Panc1 (cell line): ENCODE results near the gene CNEP1R1. TPM values are rescaled to one million over a fixed set of nuclear protein-coding genes. Genes with fewer than 3 reads are reported as not detected.

ENCODE experiments used
- ATAC-seq: fragments of 200-7000 bp; cut with Tn5 transposase; 2 replicates; pipeline ENCODE4 v1.9.1; 2020; ENCODE audit warnings: mild to moderate bottlenecking, moderate library complexity
- BruUV-seq: library from RNA; stranded (reverse); fragments of 400-500 nt; replicated peaks from 2 replicates; lab custom pipeline; 2021; lab: Mats Ljungman, UMichigan
- CTCF ChIA-PET: fragments of 300-600 bp; sonication (Branson Sonifier 250); formaldehyde crosslinking; loops from one replicate; lab custom pipeline; 2022; ENCODE audit warnings: antibody characterized with exemption; lab: Charles Lee
- POLR2A ChIA-PET: fragments of 300-600 bp; sonication (Branson Sonifier 250); formaldehyde crosslinking; loops from one replicate; lab custom pipeline; 2022; ENCODE audit warnings: antibody characterized with exemption; lab: Charles Lee
- DNase-seq: peaks from one replicate; pipeline ENCODE4 v3.0.0-alpha.2; 2010; ENCODE audit warnings: low read depth, low spot score
- H3K27ac ChIP-seq: 2 replicates; pipeline ENCODE4 v1.5.1; 2011; ENCODE audit warnings: mild to moderate bottlenecking, low read length, inconsistent platforms
- H3K27me3 ChIP-seq: fragments of 200-500 bp; sonication (Bioruptor generic); 2 replicates; pipeline ENCODE4 v1.6.0; 2014; ENCODE audit warnings: low read length, inconsistent platforms; ENCODE audit not compliant: control insufficient read depth, insufficient read depth
- H3K36me3 ChIP-seq: fragments of 200-500 bp; sonication (Bioruptor generic); 2 replicates; pipeline ENCODE4 v1.5.1; 2014; ENCODE audit warnings: inconsistent platforms, mild to moderate bottlenecking, low read length, moderate library complexity; ENCODE audit not compliant: control insufficient read depth, insufficient read depth
- H3K4me1 ChIP-seq: 2 replicates; pipeline ENCODE4 v1.5.1; 2011; ENCODE audit warnings: inconsistent platforms, mild to moderate bottlenecking, low read length, moderate library complexity; ENCODE audit not compliant: control insufficient read depth, insufficient read depth
- H3K4me3 ChIP-seq, 2 experiments: 2 replicates each; pipeline ENCODE4 v1.5.1; 2011 to 2012; ENCODE audit warnings: low read depth in 2 of 2, low read length in 2 of 2, mild to moderate bottlenecking in 2 of 2, inconsistent platforms in 1 of 2, moderate library complexity in 1 of 2
- H3K9me3 ChIP-seq: fragments of 200-500 bp; sonication (Bioruptor generic); 2 replicates; pipeline ENCODE4 v1.5.1; 2014; ENCODE audit warnings: low read depth, mild to moderate bottlenecking, inconsistent platforms, low read length, moderate library complexity; ENCODE audit not compliant: control insufficient read depth, insufficient read depth
- CTCF ChIP-seq: fragments of 450-650 bp; IDR thresholded peaks from 2 replicates; pipeline ENCODE4 v1.5.1; 2017; ENCODE audit warnings: mild to moderate bottlenecking
- POLR2AphosphoS5 ChIP-seq: IDR thresholded peaks from 2 replicates; pipeline ENCODE4 v1.6.1; 2012; ENCODE audit warnings: mild to moderate bottlenecking, low read depth, low read length, moderate library complexity
- REST ChIP-seq, 2 experiments: IDR thresholded peaks; 2 replicates each; pipeline ENCODE4 v1.6.1; 2011 to 2012; ENCODE audit warnings: low read depth in 2 of 2, control low read depth in 1 of 2, low read length in 1 of 2, mild to moderate bottlenecking in 1 of 2, moderate library complexity in 1 of 2; ENCODE audit not compliant: insufficient read depth in 1 of 2
- SIN3A ChIP-seq: IDR thresholded peaks from 2 replicates; pipeline ENCODE4 v1.6.1; 2012; ENCODE audit warnings: low read depth, mild to moderate bottlenecking, low read length, moderate library complexity, borderline replicate concordance; ENCODE audit not compliant: insufficient read depth
- TCF7L2 ChIP-seq: IDR thresholded peaks from 2 replicates; pipeline ENCODE4 v1.6.1; 2011; ENCODE audit warnings: mild to moderate bottlenecking, low read depth, low read length, inconsistent platforms
- in situ Hi-C: cut with HindIII; loops from 2 replicates; pipeline ENCODE4 v1.10.0; 2016; ENCODE audit warnings: low sequenced_read_pairs, low pct_unique_long_range_greater_than_20kb
- intact Hi-C: fragments of 100-400 bp; cut with micrococcal nuclease; formaldehyde crosslinking; loops from one replicate; pipeline ENCODE4 v1.10.0; 2022; ENCODE audit not compliant: unreplicated experiment
- total RNA-seq: library from RNA; stranded (reverse); gene quantifications from one replicate; pipeline ENCODE4 v1.2.1, GENCODE V29; 2021; ENCODE audit not compliant: unreplicated experiment

Gene CNEP1R1
- total RNA-seq, 1 experiment from 2014 or later, result 22.0 TPM

GRCh38 chr16:50061326-50061725 lies 36.3 kb downstream of the CNEP1R1 start:
- Histone ChIP-seq H3K27me3 (no peaks in the 10 kb centered on the region), H3K4me1 (no peaks in the 10 kb centered on the region), H3K36me3 (no peaks in the 10 kb centered on the region), H3K9me3 (no peaks in the 10 kb centered on the region), H3K4me3 (no peak overlapping the region), H3K27ac (no peak overlapping the region)
- in situ Hi-C loops (no loop called here), intact Hi-C loops (no loop called here)
- DNase-seq (no peak), ATAC-seq (no peak)
- ChIA-PET POLR2A (interaction anchor here (0.6 kb wide), 2 partner anchors 302 to 478 kb away, joined by 3 read pairs; no protein-coding TSS in a partner anchor), CTCF (no interaction called here)
- no peak for TF ChIP-seq REST (IDR thresholded peaks at IDR 0.05; ENCODE audit: insufficient read depth in 1 of 2, low read depth in 2 of 2, low read length in 1 of 2)
- no peak for TF ChIP-seq CTCF
- TF ChIP-seq POLR2AphosphoS5, result no peak
- no peak for TF ChIP-seq TCF7L2
- no peak for TF ChIP-seq SIN3A
- no TSS peak for BruUV-seq

- TSS peak; percentile 84 for BruUV-seq
- no peaks in the 10 kb centered on the region for H3K9me3 ChIP-seq
- no peak for ATAC-seq
- H3K36me3 ChIP-seq, result peaks cover 2% of the 10 kb centered on the region; the same call in 1 of the 2 replicates
- H3K4me1 ChIP-seq, result no peaks in the 10 kb centered on the region
- POLR2A ChIA-PET, result no interaction called here
- peak overlapping the region; percentile 84 to 87 for H3K4me3 ChIP-seq
- CTCF ChIA-PET, result no interaction called here
- in situ Hi-C loops, result no loop called here
- DNase-seq, result no peak
- TF ChIP-seq CTCF (no peak), REST (IDR thresholded peaks at IDR 0.05; ENCODE audit: insufficient read depth in 1 of 2, low read depth in 2 of 2, low read length in 1 of 2) (no peak), SIN3A (no peak), TCF7L2 (no peak), POLR2AphosphoS5 (no peak)
- intact Hi-C loops, result no loop called here
- no peaks in the 10 kb centered on the region for H3K27me3 ChIP-seq
- H3K27ac ChIP-seq, result peak overlapping the region; percentile 83
These were observed 40.2 kb downstream of the CNEP1R1 start for GRCh38 chr16:50065241-50065623.
